ENCODE results near the gene PTBP1.
"Not testable (repeated sequence)": the region's sequence is repeated elsewhere in the genome, so short reads cannot be mapped to it uniquely, and the experiment has no call there.

The PTBP1 gene

GRCh38 chr19:834216-834615, 37.0 kb downstream of the PTBP1 start:
- no peak for DNase-seq

DNA sequence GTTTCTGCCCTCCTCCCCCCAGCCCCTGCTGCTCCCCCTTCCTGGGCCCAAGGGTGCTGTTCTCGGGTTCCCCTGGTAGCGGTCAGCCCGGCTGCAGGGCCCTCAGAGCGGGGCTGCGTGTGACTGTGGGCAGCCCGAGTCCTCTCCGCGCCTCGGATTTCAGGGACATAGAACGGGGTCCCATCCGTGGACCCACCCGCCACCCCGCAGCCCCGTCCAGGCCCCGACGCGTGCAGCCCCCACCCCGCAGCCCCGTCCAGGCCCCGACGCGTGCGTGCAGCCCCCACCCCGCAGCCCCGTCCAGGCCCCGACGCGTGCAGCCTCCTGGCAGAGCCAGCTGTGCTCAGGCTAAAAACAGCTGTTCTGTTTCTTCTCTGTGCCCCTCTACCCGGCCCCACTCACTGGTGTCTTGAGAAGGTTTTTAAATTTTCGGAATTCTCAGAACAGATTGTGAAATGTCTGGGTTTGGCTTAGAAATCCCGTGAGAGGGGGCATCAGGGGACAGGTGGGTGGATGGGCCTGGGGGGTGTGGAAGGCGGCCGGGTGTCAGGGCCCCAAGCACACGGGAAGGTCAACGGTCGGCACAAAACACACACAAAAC, 38.1 kb downstream of the PTBP1 start:
- no peak for DNase-seq

DNA sequence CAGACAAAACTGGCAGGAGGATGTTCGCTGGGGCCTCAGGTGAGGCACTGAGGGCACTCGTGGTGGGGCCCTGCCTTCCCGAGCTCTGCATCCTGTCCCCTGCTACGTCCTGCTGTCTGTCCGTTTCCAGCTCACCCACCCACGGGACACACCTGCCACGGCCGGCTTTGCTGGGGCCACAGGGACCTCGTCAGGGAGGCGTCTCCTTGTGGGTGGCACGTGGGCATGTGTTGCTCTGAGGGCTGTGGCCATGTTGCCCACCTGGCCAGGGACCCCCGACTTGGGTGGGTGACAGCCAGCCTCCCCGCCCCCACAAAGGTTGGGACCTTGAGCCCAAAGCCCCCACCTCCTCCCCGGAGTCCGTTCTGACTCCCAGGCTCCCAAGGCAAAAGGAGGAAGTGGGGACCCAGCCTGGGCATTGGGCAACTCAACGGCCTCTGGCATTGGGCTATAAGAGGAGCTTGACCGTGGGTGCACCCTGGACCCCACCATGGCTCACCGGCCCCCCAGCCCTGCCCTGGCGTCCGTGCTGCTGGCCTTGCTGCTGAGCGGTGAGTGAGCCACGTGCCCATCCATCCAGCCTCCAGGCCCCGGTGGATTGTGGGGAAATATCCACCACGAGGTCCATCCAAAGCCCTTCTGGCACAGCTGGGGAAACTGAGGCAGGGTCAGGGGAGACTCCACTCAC, 43.4 kb downstream of the PTBP1 start, which contains the start of gene PRTN3:
TSS of gene PRTN3 (plus strand) at position 481 of the 688 bp plus-strand sequence. CDS start at position 491, 10 bp downstream.
- no peak for DNase-seq

GRCh38 chr19:842802-843179, 45.5 kb downstream of the PTBP1 start:
- not testable (repeated sequence) for DNase-seq

GRCh38 chr19:843180-843835, 46.1 kb downstream of the PTBP1 start:
- no peak for DNase-seq

DNA sequence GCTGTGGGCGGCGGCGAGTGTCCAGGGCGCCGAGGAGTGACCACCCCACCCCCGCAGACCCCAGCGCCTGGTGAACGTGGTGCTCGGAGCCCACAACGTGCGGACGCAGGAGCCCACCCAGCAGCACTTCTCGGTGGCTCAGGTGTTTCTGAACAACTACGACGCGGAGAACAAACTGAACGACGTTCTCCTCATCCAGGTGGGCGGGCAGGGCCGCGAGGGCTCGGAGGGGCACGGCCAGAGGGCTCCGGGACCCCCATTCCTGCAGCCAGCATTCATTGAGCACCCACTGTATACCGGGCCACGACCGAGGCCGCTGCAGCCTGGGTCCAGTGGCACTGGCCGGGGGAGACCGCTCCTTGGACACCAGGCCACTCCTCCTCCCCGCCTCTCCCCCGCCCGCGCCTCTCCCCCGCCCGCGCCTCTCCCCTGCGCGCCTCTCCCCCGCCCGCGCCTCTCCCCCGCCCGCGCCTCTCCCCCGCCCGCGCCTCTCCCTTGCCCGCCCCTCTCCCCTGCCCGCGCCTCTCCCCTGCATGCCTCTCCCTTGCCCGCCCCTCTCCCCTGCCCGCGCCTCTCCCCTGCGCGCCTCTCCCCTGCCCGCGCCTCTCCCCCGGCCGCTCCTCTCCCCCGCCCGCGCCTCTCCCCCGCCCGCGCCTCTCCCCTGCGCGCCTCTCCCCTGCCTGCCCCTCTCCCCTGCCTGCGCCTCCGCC, 46.7 kb downstream of the PTBP1 start:
- no peak for DNase-seq

DNA sequence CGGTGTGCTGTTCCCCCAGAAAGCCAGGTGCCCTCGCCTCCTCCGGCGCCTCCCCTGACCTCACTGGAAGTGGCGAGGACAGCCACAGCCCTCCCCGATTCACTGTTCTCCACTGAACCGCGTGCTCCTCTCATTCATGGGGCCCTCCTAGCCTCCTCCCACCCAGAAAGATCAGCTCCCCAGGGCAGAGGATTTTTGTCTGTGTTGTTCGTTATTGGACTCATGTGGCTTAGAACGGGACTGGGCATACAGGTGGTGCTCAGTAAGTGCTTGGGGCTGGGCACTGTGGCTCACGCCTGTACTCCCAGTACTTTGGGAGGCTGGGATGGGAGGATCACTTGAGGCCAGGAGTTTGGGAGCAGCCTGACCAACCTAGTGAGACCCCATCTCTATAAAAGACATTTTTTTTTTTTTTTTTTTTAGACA, 47.3 kb downstream of the PTBP1 start:
- DNase-seq = no peak

- DNase-seq = no peak
These were observed 48.7 kb downstream of the PTBP1 start for GRCh38 chr19:845707-846521.

DNA sequence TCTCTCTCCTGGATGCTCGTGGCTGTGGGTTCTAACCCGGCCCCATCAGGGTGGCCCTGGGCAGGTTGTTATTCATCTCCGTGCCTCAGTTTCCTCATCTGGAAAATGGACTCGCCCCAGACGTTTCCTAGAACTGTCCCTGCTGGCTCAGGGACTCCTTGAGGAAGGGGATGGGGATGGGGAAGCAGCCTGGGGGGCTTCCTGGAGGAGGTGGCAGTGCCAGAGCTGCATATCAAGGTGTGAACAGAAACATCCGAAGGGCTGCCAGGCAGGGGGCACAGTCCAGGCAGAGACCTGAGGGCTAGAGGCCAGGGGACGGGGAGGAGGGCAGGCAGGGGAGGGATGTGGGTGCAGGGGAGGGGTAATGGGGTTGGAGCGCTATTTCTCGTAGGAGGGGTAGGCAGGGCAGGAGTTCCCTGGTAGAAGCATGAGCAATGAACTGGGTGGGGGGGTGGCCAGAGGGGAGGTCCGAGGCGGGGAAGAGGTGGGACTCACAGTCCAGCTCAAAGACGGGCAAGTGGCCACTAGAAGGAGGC, 51.2 kb downstream of the PTBP1 start:
- no peak for DNase-seq

DNA sequence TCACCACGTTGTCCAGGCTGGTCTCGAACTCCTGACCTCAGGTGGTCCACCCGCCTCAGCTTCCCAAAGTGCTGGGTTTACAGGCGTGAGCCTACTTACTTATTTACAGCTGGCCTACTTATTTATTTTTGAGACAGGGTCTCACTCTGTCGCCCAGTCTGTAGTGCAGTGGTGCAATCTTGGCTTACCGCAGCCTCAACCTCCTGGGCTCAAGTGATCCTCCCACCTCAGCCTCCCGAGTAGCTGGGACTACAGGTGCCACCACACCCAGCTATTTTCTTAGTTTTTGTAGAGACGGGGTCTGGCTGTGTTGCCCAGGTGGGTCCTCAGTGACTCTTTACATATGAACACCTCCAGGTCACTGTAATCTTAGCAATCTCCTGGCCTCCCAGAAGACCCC, 51.9 kb downstream of the PTBP1 start:
- not testable (repeated sequence) for DNase-seq

GRCh38 chr19:850221-850978, 53.1 kb downstream of the PTBP1 start:
- peak; percentile 71 for DNase-seq

DNA sequence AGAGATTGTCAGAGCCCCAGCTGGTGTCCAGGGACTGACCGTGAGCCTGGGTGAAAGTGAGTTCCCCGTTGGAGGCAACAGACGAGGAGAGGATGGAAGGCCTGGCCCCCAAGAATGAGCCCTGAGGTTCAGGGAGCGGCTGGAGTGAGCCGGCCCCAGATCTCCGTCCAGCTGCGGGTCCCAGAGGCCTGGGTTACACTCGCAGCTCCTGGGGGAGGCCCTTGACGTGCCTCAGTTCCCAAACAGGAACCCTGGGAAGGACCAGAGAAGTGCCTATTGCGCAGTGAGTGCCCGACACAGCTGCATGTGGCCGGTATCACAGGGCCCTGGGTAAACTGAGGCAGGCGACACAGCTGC, 53.7 kb downstream of the PTBP1 start:
- DNase-seq = no peak

GRCh38 chr19:852136-853013, 55.1 kb downstream of the PTBP1 start, which contains the start of gene ELANE:
Gene ELANE (plus strand): TSS chr19:852303. CDS start chr19:852329, 26 bp downstream.
- DNase-seq = no peak

- DNase-seq = no peak
These were observed 55.8 kb downstream of the PTBP1 start for GRCh38 chr19:853014-853585.

GRCh38 chr19:853614-854220, 56.5 kb downstream of the PTBP1 start:
- DNase-seq = not testable (repeated sequence)

GRCh38 chr19:854549-854948, 57.3 kb downstream of the PTBP1 start:
- no peak for DNase-seq

GRCh38 chr19:855142-855541, 57.9 kb downstream of the PTBP1 start:
- no peak for DNase-seq

DNA sequence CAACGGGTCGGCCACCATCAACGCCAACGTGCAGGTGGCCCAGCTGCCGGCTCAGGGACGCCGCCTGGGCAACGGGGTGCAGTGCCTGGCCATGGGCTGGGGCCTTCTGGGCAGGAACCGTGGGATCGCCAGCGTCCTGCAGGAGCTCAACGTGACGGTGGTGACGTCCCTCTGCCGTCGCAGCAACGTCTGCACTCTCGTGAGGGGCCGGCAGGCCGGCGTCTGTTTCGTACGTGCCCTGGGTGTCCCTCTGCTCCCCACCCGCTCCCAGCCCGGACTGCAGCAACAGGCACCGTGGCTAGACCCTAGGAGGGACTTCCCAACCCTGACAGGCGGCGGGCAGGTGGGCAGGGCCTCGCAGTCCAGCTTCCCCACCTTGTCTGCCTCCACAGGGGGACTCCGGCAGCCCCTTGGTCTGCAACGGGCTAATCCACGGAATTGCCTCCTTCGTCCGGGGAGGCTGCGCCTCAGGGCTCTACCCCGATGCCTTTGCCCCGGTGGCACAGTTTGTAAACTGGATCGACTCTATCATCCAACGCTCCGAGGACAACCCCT, 58.4 kb downstream of the PTBP1 start:
- no peak for DNase-seq

GRCh38 chr19:858284-858683, 61.0 kb downstream of the PTBP1 start:
- DNase-seq = no peak
